ENCODE results near the gene SMAD5.

Gene SMAD5

GRCh38 chr5:136153581-136154236, 21.1 kb downstream of the SMAD5 start:
- Mint-ChIP-seq H3K4me1 (ENCODE audit: low read depth) (peaks cover 9% of the 10 kb centered on the region), H3K4me3 (no peak overlapping the region), H3K36me3 (ENCODE audit: low read depth) (peaks cover 68% of the 10 kb centered on the region), H3K9me3 (no peaks in the 10 kb centered on the region), H3K27me3 (no peaks in the 10 kb centered on the region), H3K27ac (no peak overlapping the region)
- intact Hi-C loops (cut with micrococcal nuclease) = no loop called here

- Mint-ChIP-seq H3K36me3 (ENCODE audit: low read depth) (peaks cover 68% of the 10 kb centered on the region), H3K27me3 (no peaks in the 10 kb centered on the region), H3K4me1 (ENCODE audit: low read depth) (peaks cover 9% of the 10 kb centered on the region), H3K27ac (no peak overlapping the region), H3K9me3 (no peaks in the 10 kb centered on the region), H3K4me3 (no peak overlapping the region)
- intact Hi-C loops (cut with micrococcal nuclease) = no loop called here
These were observed 22.4 kb downstream of the SMAD5 start for GRCh38 chr5:136155078-136155477.

GRCh38 chr5:136155761-136156160, 23.1 kb downstream of the SMAD5 start:
- H3K4me3 Mint-ChIP-seq = no peak overlapping the region
- H3K4me1 Mint-ChIP-seq (ENCODE audit: low read depth) = peaks cover 9% of the 10 kb centered on the region
- H3K36me3 Mint-ChIP-seq (ENCODE audit: low read depth) = peaks cover 70% of the 10 kb centered on the region
- no peaks in the 10 kb centered on the region for H3K9me3 Mint-ChIP-seq
- intact Hi-C loops (cut with micrococcal nuclease) = no loop called here
- H3K27me3 Mint-ChIP-seq = no peaks in the 10 kb centered on the region
- H3K27ac Mint-ChIP-seq = no peak overlapping the region

GRCh38 chr5:136157514-136157913, 24.9 kb downstream of the SMAD5 start:
- no peak overlapping the region for H3K4me3 Mint-ChIP-seq
- no peaks in the 10 kb centered on the region for H3K27me3 Mint-ChIP-seq
- H3K27ac Mint-ChIP-seq = no peak overlapping the region
- peaks cover 9% of the 10 kb centered on the region for H3K4me1 Mint-ChIP-seq (ENCODE audit: low read depth)
- peaks cover 73% of the 10 kb centered on the region for H3K36me3 Mint-ChIP-seq (ENCODE audit: low read depth)
- intact Hi-C loops (cut with micrococcal nuclease) = no loop called here
- no peaks in the 10 kb centered on the region for H3K9me3 Mint-ChIP-seq

GRCh38 chr5:136159457-136159856, 26.8 kb downstream of the SMAD5 start:
- H3K36me3 Mint-ChIP-seq (ENCODE audit: low read depth) = peaks cover 69% of the 10 kb centered on the region
- peaks cover 9% of the 10 kb centered on the region for H3K4me1 Mint-ChIP-seq (ENCODE audit: low read depth)
- intact Hi-C loops (cut with micrococcal nuclease) = no loop called here
- no peak overlapping the region for H3K27ac Mint-ChIP-seq
- no peak overlapping the region for H3K4me3 Mint-ChIP-seq
- H3K27me3 Mint-ChIP-seq = no peaks in the 10 kb centered on the region
- no peaks in the 10 kb centered on the region for H3K9me3 Mint-ChIP-seq

GRCh38 chr5:136162008-136162407, 29.4 kb downstream of the SMAD5 start:
- Mint-ChIP-seq H3K4me1 (ENCODE audit: low read depth) (peaks cover 11% of the 10 kb centered on the region), H3K27me3 (no peaks in the 10 kb centered on the region), H3K4me3 (no peak overlapping the region), H3K9me3 (no peaks in the 10 kb centered on the region), H3K36me3 (ENCODE audit: low read depth) (peaks cover 55% of the 10 kb centered on the region), H3K27ac (no peak overlapping the region)
- intact Hi-C loops (cut with micrococcal nuclease) = no loop called here

GRCh38 chr5:136164226-136164625, 31.6 kb downstream of the SMAD5 start:
- Mint-ChIP-seq H3K36me3 (ENCODE audit: low read depth) (peaks cover 61% of the 10 kb centered on the region), H3K9me3 (no peaks in the 10 kb centered on the region), H3K27me3 (no peaks in the 10 kb centered on the region), H3K4me3 (no peak overlapping the region), H3K4me1 (ENCODE audit: low read depth) (peaks cover 17% of the 10 kb centered on the region), H3K27ac (no peak overlapping the region)
- intact Hi-C loops (cut with micrococcal nuclease) = no loop called here

GRCh38 chr5:136166909-136167308, 34.3 kb downstream of the SMAD5 start:
- Mint-ChIP-seq H3K4me3 (no peak overlapping the region), H3K4me1 (ENCODE audit: low read depth) (peaks cover 17% of the 10 kb centered on the region), H3K36me3 (ENCODE audit: low read depth) (peaks cover 62% of the 10 kb centered on the region), H3K9me3 (no peaks in the 10 kb centered on the region), H3K27ac (no peak overlapping the region), H3K27me3 (no peaks in the 10 kb centered on the region)
- intact Hi-C loops (cut with micrococcal nuclease) = no loop called here

- H3K27me3 Mint-ChIP-seq = no peaks in the 10 kb centered on the region
- no peak overlapping the region for H3K27ac Mint-ChIP-seq
- H3K4me3 Mint-ChIP-seq = no peak overlapping the region
- H3K4me1 Mint-ChIP-seq (ENCODE audit: low read depth) = peaks cover 17% of the 10 kb centered on the region
- intact Hi-C loops (cut with micrococcal nuclease) = no loop called here
- H3K9me3 Mint-ChIP-seq = no peaks in the 10 kb centered on the region
- peaks cover 71% of the 10 kb centered on the region for H3K36me3 Mint-ChIP-seq (ENCODE audit: low read depth)
These were observed 36.6 kb downstream of the SMAD5 start for GRCh38 chr5:136169218-136169617.

- H3K27me3 Mint-ChIP-seq = no peaks in the 10 kb centered on the region
- H3K9me3 Mint-ChIP-seq = no peaks in the 10 kb centered on the region
- intact Hi-C loops (cut with micrococcal nuclease) = loop anchor here (5.0 kb wide), 2 partner anchors 232 to 287 kb away; no protein-coding TSS in a partner anchor
- peaks cover 73% of the 10 kb centered on the region for H3K36me3 Mint-ChIP-seq (ENCODE audit: low read depth)
- H3K4me3 Mint-ChIP-seq = no peak overlapping the region
- H3K4me1 Mint-ChIP-seq (ENCODE audit: low read depth) = peaks cover under 1% of the 10 kb centered on the region
- no peak overlapping the region for H3K27ac Mint-ChIP-seq
These were observed 41.5 kb downstream of the SMAD5 start for GRCh38 chr5:136174021-136174659.

- intact Hi-C loops (cut with micrococcal nuclease) = no loop called here
These were observed 50.0 kb downstream of the SMAD5 start for GRCh38 chr5:136182618-136183017.

GRCh38 chr5:136185974-136186665, 53.5 kb downstream of the SMAD5 start:
- no peak overlapping the region for H3K27ac Mint-ChIP-seq
- peaks cover 22% of the 10 kb centered on the region for H3K27me3 Mint-ChIP-seq
- H3K4me1 Mint-ChIP-seq (ENCODE audit: low read depth) = no peaks in the 10 kb centered on the region
- no peaks in the 10 kb centered on the region for H3K9me3 Mint-ChIP-seq
- no peak overlapping the region for H3K4me3 Mint-ChIP-seq
- intact Hi-C loops (cut with micrococcal nuclease) = no loop called here
- H3K36me3 Mint-ChIP-seq (ENCODE audit: low read depth) = peaks cover 28% of the 10 kb centered on the region

More at GRCh38 chr5:136182618-136183017, 50.0 kb downstream of the SMAD5 start:
- H3K36me3 Mint-ChIP-seq (ENCODE audit: low read depth) = peaks cover 28% of the 10 kb centered on the region
- H3K27me3 Mint-ChIP-seq = no peaks in the 10 kb centered on the region
- H3K4me1 Mint-ChIP-seq (ENCODE audit: low read depth) = no peaks in the 10 kb centered on the region
- H3K27ac Mint-ChIP-seq = no peak overlapping the region
- no peak overlapping the region for H3K4me3 Mint-ChIP-seq
- no peaks in the 10 kb centered on the region for H3K9me3 Mint-ChIP-seq

GRCh38 chr5:136186796-136187195, 54.2 kb downstream of the SMAD5 start:
- Mint-ChIP-seq H3K27me3 (peaks cover 29% of the 10 kb centered on the region), H3K27ac (no peak overlapping the region)
- intact Hi-C loops (cut with micrococcal nuclease) = no loop called here

GRCh38 chr5:136188859-136189258, 56.2 kb downstream of the SMAD5 start:
- Mint-ChIP-seq H3K9me3 (no peaks in the 10 kb centered on the region), H3K36me3 (ENCODE audit: low read depth) (peaks cover 28% of the 10 kb centered on the region), H3K27ac (no peak overlapping the region), H3K27me3 (peaks cover 46% of the 10 kb centered on the region), H3K4me3 (no peak overlapping the region), H3K4me1 (ENCODE audit: low read depth) (peaks cover 10% of the 10 kb centered on the region)
- intact Hi-C loops (cut with micrococcal nuclease) = no loop called here

More at GRCh38 chr5:136186796-136187195, 54.2 kb downstream of the SMAD5 start:
- Mint-ChIP-seq H3K36me3 (ENCODE audit: low read depth) (peaks cover 28% of the 10 kb centered on the region), H3K9me3 (no peaks in the 10 kb centered on the region), H3K4me3 (no peak overlapping the region), H3K4me1 (ENCODE audit: low read depth) (peaks cover 6% of the 10 kb centered on the region)
